Measurements from ENCODE around the gene C2orf74. TPM values are rescaled to one million over a fixed set of nuclear protein-coding genes. Genes with fewer than 3 reads are reported as not detected.

The C2orf74 gene
- total and polyA plus RNA-seq, 9 of the 15 experiments (the other 6 are each of a cell fraction or from before 2014, with no cell fraction given): not detected

- TF ChIP-seq PRDM10 (IDR thresholded peaks at IDR 0.05; ENCODE audit: partially characterized antibody) (no peak), ZBTB40 (IDR thresholded peaks at IDR 0.05) (no peak; the same call in 1 of the 2 replicates), ZBTB40 (CRISPR knock-in tag; IDR thresholded peaks at IDR 0.05) (no peak), ZNF561 (CRISPR knock-in tag; conservative IDR thresholded peaks at IDR 0.05) (no peak), PTTG1 (tag; IDR thresholded peaks at IDR 0.05; ENCODE audit: low read depth) (no peak), SMARCA4 (IDR thresholded peaks at IDR 0.05) (peak; percentile 71), ZKSCAN1 (IDR thresholded peaks at IDR 0.05; ENCODE audit: low read depth, low read length) (0 out of 2 replicates have a peak, but pooled peaks have one; percentile 16), HEY1 (CRISPR knock-in tag; IDR thresholded peaks at IDR 0.05; ENCODE audit: borderline replicate concordance) (no peak), NEUROD1 (IDR thresholded peaks at IDR 0.05; ENCODE audit: borderline replicate concordance, low read depth, low read length, partially characterized antibody) (peak; percentile 21)
Observed at GRCh38 chr2:61176755-61177726, 15.1 kb downstream of the C2orf74 start (continued).
